CD4-positive, alpha-beta T cell treated with Interleukin-15 for 4 hours (primary cell): ENCODE results near the gene SP140.
"Not testable (repeated sequence)": the region's sequence is repeated elsewhere in the genome, so short reads cannot be mapped to it uniquely, and the experiment has no call there.

Experiments
- DNase-seq: peaks from one replicate; pipeline ENCODE4 v3.0.0-alpha.2; 2020; ENCODE audit warnings: low spot score

SP140 gene

DNA sequence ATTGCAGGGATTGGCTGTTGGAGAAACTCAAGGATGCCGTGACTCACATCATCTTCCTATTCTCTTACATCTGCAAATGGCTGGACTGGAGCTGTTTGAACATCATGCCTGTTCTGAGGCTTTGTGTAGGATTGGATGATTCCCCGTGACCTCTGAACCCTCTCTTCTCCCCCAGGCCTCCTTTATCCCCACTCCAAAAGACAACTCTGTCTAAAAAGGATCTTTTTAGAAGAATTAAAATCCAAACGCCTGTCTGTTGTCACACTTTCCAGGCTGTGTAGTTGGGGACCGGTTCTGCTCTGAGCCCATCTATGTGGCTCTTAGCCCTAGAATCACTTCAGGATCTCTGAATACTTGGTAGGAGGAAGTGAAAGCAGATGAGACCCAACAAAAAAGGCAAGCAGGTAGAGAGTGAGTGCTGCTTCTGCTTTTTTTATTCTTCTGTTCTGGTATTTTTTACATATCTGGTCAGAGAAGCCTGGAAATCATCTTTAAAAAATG is 565 bp downstream of the SP140 start:
- DNase-seq = peak; percentile 10

DNA sequence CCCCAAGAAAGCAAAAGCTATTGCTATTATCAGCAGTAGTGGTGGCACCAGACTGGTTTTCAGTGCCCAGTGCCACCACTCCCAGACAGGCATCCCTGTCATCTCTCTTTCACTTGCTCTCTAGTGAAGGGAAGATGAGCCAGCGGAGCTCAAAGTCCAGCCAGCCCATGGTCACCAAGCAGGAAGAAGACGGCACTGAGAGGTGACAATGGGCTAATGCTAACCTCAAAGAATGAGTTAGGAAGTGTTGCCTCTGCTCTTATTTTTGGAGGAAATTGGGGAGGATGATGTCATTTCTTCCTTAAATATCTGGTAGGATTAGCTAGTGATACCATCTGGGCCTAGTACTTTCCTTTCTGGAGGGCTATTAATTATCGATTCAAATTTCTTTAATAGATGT is 1.7 kb downstream of the SP140 start:
- no peak for DNase-seq

DNA sequence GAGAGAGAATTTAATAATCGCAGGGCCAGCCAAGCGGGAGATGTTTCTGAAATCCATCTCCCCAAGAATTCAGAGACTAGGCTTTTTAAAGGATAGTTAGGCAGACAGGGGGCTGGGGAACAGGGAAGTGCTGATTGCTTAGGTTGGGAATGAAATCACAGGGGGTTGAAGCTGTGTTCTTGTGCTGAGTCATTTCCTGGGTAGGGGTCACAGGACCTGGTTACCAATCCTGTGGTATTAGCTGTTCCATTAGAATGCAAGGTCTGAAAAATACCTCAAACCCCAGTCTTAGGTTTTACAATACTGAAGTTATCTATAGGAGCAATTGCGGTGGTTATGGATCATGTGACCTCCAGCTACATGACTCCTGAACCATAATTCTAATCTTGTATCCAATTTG is 4.6 kb downstream of the SP140 start:
- DNase-seq = no peak

DNA sequence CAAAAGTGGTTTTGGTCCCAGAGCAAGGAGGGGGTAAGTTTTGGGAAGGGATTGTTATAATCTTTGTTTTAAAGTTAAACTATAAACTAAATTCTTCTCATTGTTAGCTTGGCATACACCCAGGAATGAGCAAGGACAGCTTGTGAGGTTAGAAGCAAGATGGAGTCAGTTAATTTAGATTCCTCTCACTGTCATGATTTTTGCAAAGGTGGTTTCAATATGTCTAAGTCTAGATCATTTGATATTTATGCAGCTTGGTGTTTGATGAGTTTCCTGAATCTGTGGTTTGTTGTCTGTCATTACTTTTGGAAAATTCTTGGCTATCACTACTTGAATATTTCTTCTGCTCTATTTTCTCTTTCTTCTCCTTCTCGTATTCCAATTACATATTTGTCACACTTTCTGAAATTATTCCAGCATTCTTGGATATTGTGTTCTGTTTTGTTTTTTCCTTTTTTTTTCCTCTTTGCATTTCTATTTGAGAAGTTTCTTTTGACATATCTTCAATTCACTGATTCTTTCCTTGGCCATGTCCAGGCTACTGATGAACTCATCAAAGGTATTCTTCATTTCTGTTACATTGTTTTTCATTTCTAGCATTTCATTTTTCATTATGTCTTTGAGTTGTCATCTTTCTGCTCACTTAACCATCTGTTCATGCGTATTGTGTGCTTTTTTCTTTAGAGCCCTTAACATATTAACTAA is 5.1 kb downstream of the SP140 start:
- no peak for DNase-seq

DNA sequence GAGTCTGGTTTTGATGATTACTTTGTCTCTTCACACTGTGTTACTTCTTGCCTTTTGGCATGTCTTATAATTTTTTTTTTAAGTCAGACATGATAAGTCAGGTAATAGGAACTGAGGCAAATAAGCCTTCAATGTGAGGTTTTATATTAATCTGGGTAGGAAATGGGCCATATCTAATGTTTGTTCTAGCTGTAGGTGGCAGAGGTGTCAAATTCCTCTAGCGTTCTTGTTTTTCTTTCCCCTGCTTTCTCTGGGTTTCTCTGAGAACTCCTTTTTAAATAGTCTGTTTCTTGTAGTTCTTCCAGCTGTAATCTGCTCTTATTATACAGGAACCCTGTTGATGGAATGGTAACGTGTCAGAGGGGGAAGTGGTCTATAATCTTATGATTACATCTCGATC is 5.7 kb downstream of the SP140 start:
- DNase-seq = no peak

DNA sequence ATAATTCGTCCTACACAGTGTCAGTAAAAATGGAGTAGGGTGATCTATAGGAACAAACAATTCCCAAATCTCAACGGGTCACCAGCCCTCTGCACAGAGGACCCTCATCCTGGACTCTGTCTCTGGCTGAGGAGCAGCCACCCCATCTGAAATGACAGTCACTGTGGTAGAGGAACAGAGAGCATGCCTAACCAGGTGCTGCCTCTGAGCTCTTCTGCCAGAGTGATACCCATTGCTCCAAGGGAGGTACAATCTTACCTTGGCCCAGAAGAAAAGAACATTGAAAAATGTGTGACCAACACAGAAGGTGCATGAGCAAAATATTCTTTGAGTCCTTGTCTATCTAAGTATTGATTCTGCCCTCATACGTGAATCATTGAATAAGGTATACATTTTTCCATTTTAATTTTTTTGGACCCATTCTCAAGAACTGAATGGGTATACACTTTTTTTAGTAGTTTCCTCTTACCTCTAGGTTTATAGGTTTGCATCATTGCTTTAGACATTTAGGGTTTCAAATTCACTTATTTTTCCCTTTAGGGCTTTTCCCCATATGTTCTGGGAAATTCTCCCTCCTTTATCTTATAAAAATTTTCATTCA is 8.7 kb downstream of the SP140 start:
- no peak for DNase-seq

DNA sequence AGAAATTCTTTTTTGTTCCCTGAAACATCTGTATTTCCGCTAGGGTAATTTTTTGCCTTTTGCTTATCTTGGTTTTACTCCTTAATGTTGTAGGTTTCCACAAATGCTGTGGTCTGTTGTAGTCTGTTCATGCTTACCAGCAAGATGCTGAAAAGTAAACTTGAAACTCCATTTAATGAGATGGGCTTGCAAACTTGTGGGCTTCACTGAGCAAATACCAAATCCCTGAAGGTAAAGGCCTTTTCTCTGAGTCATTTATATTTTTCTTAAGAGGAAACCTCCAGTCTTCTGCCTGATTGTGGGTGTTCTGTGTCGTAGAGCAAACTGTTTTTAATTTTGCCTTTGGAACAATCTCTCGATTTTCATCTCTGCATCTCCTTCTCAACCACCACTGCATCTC is 9.3 kb downstream of the SP140 start:
- no peak for DNase-seq

DNA sequence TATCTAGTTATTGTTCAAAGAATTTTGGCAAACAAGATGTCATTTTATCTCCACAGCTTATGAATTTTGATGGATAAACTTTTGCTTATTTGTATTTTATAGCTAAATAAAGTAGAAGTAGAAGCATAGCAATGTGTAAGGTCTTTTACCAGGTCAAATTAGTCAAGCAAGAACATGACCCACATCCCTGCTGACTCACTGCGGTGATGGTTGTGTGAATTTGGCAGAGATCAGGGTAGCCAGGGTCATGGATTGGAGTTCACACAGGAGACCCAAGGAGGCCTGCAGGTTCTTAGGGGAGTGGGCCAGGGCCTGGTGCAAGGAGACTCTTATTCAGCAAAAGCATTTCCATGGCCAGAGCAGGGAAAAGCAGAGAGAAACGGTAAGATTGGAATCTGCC is 18.7 kb downstream of the SP140 start:
- DNase-seq = no peak

DNA sequence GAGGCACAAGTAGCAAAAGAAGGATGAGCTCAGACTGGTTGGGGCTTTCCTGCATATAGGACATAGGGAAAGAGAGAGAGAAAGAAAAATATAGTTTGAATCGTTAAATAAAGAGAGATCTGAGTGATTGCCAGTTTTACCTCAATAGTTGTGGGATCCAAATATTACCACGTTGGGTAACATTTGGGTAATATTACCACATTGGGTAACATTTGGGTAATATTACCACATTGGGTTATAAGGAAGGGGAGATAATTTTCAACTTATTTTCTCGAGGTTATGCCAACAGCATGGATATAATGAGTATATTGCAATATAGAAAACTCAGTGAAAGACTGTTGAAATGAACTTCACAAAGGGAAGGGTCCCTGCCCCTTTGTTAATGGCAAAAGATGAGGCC is 20.7 kb downstream of the SP140 start:
- DNase-seq = no peak

DNA sequence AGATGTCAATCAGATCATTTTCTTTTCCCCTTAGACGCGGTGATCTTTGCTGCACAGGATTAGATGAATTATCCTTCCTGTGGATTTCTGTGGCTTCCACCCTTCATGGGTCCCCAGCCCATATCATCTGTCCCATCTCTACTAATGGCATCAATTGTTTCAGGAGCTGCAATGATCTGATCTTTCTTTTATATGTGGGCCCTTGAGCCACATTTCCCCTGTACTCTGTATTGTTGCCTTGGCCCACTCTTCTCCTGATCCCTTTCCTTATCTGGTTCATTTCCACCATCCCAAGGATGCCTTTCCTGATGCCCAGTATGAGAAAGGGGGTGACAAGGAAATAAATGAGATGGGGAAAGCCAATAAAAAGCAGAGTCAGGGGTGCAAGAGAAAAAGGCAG is 24.7 kb downstream of the SP140 start:
- no peak for DNase-seq

DNA sequence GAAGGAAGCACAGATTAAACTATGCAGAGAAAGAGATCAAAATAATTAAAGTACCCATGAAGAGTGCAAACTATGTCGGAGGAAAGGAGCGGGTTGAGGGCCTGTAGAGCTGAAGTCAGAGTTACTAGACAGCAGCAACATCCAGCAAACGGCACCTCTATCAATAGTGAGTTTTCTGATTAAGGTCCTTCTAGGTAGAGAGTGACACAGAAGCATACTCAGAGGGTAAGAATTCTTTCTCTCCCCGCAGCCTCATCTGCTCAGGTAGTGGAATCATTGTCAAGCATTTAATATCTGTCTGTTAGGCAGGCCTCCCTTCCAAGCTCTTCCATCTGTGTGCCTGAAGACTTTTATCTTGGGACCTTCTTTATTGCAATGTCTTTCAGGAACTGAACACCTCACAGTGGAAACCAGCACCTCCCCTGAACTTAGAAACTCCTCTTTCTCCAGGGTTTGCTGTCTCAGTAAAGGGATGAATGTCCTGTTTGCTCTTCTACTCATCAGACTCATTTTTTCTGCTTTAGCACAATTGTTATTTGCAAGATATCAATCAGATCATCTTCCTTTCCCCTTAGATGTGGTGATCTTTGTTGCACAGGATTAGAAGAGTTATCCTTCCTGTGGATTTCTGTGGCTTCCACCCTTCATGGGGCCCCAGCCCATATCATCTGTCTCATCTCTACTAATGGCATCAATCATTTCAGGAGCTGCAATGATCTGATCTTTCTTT is 28.8 kb downstream of the SP140 start:
- peak; percentile 39 for DNase-seq

DNA sequence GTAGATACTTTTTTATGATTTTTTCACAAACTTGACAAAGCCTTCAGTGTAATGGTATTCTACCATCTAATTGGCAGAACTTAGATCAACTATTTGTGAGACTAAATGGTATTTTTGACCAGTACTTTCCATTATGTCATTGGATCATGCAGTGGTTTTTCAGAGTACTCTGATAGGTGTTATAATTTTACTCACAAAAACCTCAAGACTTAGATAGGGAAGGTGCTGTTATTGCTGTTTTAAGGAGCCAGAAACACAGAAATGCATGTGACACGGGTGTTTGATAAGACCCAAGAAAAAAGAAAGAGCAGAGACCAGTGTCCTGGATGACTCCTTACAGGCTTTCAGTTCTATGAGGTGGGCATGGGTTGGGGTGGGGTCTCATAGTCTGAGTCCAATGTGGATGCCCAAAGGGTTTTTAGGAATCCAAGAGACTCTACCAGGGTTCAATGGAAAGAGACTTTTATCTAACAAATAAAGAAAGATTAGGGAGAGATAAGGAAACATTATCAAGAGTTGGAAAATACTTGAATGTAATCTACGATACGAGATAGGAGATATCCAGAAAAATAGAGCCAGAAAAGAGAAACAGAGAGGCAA is 31.3 kb downstream of the SP140 start:
- no peak for DNase-seq

DNA sequence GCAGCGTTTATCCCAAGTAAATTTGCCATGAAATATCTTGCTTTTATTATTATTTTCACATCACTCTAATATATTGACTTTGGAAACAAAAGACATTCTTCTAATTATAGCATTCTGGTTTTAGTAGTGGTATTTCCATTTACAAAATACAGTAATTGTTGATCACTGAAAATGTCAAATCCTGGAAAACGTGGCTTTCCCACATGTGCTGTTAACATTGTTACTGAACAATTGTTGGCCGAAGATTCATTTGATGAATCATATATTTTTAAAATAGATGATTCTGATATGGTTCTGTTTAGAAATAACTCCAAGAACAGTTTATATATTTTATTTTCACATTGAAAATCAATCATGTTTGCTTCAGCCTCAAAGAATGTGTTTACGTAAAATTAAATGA is 32.9 kb downstream of the SP140 start:
- DNase-seq = no peak

DNA sequence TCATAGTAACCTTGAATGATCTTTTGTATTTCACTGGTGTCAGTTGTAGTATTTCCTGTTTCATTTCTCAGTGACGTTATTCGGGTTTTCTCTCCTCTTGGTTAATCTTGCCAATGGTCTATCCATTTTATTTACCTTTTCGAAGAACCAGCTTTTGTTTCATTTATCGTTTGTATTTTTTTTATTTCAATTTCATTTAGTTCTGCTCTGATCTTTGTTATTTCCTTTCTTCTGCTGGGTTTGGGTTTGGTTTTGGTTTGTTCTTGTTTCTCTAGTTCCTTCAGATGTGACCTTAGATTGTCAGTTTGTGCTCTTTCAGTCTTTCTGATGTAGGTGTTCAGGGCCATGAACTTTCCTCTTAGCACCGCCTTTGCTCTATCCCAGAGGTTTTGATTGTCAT is 36.7 kb downstream of the SP140 start:
- DNase-seq = peak; percentile 6

DNA sequence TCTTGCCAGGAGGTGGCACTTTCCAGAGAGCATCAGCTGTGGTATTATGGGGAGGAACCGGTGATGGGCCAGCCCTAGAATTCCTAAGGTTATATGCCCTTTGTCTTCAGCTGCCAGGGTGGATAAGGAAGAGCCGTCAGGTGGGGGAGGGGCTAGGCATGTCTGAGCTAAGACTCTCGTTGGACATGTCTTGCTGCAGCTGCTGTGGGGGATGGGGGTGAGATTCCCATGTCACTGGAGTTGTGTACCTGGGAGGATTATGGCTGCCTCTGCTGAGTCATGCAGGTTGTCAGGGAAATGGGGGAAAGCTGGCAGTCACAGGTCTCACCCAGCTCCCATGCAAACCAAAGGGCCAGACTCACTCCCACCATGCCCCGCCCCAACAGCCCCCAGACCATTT is 39.4 kb downstream of the SP140 start:
- DNase-seq = not testable (repeated sequence)

DNA sequence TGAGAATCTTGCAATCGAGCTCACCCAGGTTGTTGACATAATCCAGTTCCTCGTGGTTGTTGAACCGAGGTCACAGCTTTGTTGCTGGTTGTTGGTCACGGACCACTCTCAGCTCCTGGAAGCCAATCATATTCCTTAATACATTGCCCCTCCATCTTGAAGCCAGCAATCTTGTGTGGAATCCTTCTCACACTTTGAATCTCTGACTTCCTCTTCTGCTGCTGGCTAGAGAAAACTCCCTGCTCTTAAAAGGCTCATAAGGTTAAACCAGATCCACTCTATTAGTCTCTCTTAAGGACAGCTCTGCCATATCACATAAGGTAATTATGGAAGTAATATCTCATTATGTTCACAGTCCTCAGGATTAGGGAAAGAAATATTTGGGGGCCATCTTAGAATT is 41.1 kb downstream of the SP140 start:
- no peak for DNase-seq

DNA sequence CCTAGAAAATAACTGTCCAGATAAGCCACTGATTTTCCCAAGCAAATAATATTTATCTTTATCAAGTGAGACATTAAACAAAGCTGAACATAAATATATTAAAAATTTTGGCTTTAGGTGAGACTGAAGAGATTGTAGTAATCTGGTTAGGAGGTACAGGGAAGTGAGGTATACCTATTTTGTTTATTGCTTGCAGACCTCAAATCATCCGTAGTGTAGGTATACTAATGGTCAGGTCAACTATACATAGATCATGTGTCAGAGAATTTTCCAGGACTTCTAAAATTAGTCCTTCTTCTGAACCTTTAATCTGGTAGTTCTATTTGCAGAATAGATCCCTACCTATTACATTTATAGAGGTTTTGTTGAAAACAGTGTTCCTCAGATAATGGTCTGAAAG is 41.5 kb downstream of the SP140 start:
- no peak for DNase-seq

DNA sequence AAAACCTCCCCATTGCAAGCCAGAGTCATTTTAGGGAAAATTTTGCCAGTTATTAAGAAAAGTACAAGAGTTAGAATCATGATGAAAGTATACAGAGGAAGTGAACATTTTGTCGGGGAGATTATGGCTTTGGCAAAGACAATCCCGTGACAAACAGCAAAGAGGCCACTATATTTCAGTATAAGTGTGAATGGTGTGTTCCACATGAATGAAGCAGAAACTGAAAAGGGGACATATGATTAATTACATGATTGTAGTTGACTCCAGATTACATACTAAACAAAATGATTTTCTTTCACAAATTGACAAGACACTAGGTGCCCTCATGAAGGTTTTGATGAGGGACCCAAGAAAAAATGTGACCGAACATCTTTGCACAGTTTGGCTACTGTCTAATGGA is 42.0 kb downstream of the SP140 start:
- DNase-seq = no peak

DNA sequence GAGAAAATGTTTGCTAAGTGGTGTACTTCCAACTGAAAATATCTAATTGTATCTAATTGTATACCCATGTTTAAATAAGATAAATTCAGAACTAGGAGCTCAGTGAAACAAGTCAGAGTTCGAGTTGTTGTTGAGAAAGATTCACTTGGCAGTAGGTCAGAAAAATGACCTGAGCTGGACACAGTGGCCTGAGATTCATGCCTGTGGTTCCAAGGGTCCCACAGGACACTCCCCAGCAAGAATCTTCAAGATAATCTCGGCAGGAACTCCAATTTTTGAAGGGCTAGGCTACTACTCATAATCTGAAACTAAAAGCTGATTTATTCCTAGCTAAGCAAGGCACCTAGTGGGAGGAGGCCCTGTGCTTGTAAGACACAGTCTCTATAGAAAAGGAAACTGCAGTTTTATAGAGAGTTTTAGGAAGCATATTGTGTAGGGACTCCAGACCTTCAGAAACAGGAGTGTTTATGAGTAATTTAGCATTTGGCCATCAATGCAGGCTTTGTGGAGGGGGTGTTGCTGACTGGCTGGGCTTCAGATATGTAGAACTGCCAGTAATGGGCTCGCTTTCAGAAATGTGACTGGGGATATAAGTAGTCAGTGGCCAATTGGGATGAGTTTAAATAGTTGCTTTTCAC is 43.2 kb downstream of the SP140 start:
- DNase-seq = no peak

DNA sequence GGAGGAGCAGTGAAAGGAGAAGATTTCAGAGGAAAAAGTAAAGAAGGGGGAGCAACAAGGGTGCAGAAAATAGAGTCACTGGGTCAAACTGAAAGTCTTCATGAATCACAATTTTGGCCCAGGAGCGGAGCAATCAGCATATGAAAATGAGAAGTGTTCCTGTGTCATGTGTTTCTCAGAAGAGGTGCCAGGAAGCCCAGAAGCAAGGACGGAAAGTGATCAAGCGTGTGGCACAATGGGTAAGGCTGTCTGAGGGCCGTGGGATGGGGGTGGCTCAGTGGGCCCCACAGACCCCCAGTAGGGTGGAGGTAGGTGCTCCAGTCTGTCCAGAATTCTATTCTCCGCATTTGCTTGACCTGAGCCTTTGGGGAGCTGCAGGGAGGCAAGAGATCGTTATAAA is 44.2 kb downstream of the SP140 start:
- no peak for DNase-seq

DNA sequence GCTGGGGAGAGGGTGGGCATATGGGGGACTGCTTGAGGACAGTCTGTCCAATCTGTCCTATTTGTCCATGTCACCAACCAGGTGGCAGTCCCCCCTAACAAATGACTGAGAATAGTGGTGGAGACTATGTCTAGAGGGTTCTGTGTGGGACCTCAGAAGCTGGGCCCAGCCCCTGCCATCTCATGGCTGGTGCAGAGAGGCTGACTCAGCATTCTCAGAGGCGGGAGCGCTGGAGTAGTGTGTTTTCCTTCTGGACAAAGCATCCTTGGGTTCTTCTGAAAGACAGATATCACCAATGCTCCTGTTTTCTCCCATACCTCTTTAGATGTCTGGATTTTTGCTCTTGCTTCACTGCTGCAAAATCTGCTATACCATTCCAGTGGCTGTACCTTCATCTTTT is 57.4 kb downstream of the SP140 start:
- DNase-seq = no peak

DNA sequence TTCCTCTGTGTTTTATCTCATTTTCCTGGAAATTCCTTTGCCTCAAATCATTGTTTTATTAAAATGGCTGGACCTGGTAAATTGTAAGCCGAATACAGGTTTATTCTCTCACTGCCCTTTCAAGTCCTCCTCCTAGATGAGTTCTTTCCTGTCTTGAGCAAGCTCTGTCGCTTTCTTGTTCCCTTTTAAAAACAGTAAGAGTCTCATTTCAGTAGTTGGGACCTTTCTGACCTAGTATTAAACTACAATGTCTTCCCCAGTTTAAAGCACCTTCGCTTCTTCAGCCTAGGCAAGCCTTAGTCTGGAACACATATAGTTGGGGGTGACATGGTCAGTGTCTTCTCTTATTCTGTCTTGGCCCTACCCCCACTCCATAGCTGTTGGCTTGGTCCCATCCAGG is 60.5 kb downstream of the SP140 start:
- no peak for DNase-seq

DNA sequence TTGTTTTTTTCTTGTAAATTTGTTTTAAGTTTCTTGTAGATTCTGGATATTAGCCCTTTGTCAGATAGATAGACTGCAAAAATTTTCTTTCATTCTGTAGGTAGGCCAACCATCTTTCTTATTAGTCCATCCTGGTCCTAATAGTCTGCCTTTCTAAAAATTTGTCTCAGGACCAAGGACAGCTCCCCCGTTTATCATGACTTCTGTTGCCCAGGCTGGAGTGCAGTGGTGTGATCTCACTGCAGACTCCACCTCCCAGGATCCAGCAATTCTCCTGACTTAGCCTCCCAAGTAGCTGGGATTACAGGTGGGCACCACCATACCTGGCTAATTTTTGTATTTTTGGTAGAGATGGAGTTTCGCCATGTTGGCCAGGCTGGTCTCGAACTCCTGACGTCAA is 63.8 kb downstream of the SP140 start:
- not testable (repeated sequence) for DNase-seq
